Astrocyte of the spinal cord (primary cell): ENCODE data around the gene TET1.
A peak's percentile ranks its signal among the peaks of the same experiment; 100 is the strongest.

Experiments
- DNase-seq: peaks from one replicate; pipeline ENCODE4 v3.0.0; 2011; ENCODE audit warnings: low read depth, low spot score
- H3K4me3 ChIP-seq: 2 replicates; pipeline ENCODE4 v1.5.1; 2011; ENCODE audit warnings: low read depth, mild to moderate bottlenecking, low read length, moderate library complexity
- in situ Hi-C: cut with HindIII; loops from 2 replicates; pipeline ENCODE4 v1.10.0; 2017; ENCODE audit warnings: low sequenced_read_pairs
- TF ChIP-seq, protein P1 (sequence below): IDR thresholded peaks from 2 replicates; pipeline ENCODE4 v1.5.1; 2012; ENCODE audit warnings: low read depth, mild to moderate bottlenecking, low read length, inconsistent platforms

The TET1 gene

DNA sequence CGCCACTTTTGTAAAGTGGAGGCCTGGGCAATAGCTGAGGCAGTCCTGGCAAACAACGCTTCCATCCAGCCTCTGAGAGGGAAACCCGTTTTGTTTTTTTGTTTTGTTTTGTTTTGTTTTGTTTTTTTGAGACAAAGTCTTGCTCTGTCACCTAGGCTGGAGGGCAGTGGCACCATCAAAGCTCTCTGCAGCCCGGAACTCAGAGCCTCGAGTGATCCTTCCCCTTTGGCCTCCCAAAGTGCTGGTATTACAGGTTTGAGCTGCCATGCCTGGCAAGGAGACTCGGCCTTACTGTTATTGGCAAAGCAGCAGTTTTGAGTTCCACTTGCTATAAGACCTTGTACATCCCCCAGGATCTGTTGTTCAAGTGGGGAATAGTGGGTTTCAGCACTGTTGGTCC lies 22.3 kb upstream of the TET1 start:
- no peak overlapping the region for H3K4me3 ChIP-seq
- TF ChIP-seq, protein P1, sequence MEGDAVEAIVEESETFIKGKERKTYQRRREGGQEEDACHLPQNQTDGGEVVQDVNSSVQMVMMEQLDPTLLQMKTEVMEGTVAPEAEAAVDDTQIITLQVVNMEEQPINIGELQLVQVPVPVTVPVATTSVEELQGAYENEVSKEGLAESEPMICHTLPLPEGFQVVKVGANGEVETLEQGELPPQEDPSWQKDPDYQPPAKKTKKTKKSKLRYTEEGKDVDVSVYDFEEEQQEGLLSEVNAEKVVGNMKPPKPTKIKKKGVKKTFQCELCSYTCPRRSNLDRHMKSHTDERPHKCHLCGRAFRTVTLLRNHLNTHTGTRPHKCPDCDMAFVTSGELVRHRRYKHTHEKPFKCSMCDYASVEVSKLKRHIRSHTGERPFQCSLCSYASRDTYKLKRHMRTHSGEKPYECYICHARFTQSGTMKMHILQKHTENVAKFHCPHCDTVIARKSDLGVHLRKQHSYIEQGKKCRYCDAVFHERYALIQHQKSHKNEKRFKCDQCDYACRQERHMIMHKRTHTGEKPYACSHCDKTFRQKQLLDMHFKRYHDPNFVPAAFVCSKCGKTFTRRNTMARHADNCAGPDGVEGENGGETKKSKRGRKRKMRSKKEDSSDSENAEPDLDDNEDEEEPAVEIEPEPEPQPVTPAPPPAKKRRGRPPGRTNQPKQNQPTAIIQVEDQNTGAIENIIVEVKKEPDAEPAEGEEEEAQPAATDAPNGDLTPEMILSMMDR, result no peak
- DNase-seq, result no peak
- in situ Hi-C loops, result no loop called here

DNA sequence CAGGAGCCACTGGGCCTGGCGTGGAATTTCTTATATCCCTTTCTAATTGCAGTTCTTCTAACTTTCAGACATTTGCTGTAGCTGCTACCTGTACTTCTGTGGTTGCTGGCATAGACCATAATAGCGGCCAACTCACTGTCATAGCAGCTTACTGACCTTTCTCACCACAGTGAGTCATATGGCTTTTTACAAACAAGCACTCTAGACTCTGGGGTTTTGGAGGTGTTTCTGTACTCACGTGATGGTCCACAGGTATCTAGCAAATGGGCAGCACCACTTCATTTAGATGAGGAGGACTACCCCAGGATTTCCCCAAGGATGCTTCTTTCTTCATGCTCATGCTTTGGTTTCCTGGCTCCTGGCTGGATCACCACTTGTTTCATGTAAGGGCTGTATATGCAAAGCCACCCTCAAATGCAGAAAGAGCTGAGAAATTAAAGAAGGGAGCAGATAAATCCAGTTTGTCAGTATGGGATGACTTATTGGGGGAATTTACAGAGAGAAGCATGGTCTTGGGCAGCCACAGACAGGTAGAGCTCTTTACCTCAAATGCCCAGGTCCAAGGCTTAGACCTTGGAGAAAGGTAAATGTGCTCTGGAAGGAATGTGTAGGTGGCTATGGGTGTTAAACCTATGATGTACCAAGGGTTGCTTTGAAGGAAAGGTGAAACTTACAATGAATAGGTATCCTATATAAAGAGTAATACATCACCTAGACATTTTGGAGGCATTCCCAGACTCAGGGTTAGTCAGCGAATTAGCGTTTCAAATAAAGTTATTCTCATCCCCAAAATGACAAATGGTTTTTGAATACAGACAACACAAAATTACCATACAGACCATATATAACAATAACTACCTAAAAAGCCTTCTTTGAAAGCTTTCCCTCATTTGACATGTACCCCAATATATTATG lies 16.9 kb upstream of the TET1 start:
- peak; percentile 77 for DNase-seq

GRCh38 chr10:68550747-68551411 lies 9.3 kb upstream of the TET1 start:
- TF ChIP-seq, protein P1, result peak; percentile 96
- DNase-seq, result peak; percentile 81
- no peak overlapping the region for H3K4me3 ChIP-seq
- in situ Hi-C loops, result no loop called here

More for the DNA sequence above, 16.9 kb upstream of the TET1 start:
- H3K4me3 ChIP-seq, result no peak overlapping the region
- TF ChIP-seq, protein P1, result no peak
- in situ Hi-C loops, result no loop called here

GRCh38 chr10:68553138-68553537 lies 7.0 kb upstream of the TET1 start:
- no peak overlapping the region for H3K4me3 ChIP-seq
- no peak for DNase-seq
- TF ChIP-seq, protein P1, result no peak
- in situ Hi-C loops, result no loop called here

- DNase-seq, result no peak
- TF ChIP-seq, protein P1, result no peak
- in situ Hi-C loops, result no loop called here
- H3K4me3 ChIP-seq, result no peak overlapping the region
Measured at GRCh38 chr10:68553599-68553998, 6.5 kb upstream of the TET1 start.

DNA sequence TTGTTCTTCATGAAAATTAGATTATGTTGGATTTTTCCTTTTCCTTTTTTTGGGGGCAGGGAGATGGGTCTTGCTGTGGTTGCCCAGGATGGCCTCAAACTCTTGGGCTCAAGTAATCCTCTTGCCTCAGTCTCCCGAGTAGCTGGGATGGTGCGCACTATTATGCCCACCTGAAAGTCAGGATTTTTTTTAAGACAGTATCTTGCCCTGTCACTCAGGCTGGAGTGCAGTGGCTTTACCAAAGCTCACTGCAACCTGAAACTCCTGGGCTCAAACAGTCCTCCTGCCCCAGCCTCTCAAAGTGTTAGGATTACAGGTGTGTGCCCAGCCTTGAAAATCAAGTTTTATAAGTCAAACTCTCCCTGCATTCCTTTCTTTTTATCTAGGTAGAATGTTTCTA lies 1.7 kb upstream of the TET1 start:
- in situ Hi-C loops, result no loop called here
- TF ChIP-seq, protein P1, result no peak
- no peak overlapping the region for H3K4me3 ChIP-seq
- no peak for DNase-seq
